ENCODE data around the gene PTPN21. TPM values are rescaled to one million over a fixed set of nuclear protein-coding genes. Genes with fewer than 3 reads are reported as not detected.

Gene PTPN21
- total and polyA plus RNA-seq, 9 of the 15 experiments (the other 6 are each of a cell fraction or from before 2014, with no cell fraction given), result 0.06 to 1.9 (median 0.94) TPM

DNA sequence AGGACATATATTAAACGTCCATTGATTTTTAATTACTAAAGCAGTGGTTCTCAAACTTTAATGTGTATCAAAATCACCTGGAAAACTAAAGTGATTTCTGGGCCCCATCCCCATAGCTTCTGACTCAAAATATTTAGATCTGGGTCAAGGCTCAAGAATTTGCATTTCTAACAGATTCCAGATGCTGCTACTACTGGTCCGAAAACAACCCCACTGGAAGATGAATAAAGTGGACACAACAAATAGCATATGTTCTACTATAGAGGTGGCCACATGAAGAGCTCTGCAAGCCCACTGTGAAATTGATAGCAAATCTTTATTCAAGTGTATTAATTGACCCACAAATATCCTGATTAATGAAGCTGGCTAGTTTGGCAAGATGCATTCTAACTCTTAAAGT is 99.9 kb downstream of the PTPN21 start:
- TF ChIP-seq ZBTB1 (CRISPR knock-in tag; IDR thresholded peaks at IDR 0.05; ENCODE audit: borderline replicate concordance, low read depth) (no peak), ZFX (CRISPR knock-in tag; IDR thresholded peaks at IDR 0.05) (no peak)
- Histone ChIP-seq H3K9me3 (replicated peaks; ENCODE audit: control insufficient read depth, insufficient read depth, low read depth, low read length) (no peaks in the 10 kb centered on the region; the same call in 1 of the 2 replicates), H3K4me2 (ENCODE audit: insufficient read depth, low read length) (no peak overlapping the region), H3K4me3 (no peak overlapping the region), H3K27me3 (ENCODE audit: control insufficient read depth in 2 of 2, insufficient read depth in 2 of 2, low read length in 2 of 2) (no peaks in the 10 kb centered on the region), H3K9me1 (ENCODE audit: control insufficient read depth, insufficient read depth, low read length) (no peaks in the 10 kb centered on the region), H3K79me2 (ENCODE audit: control insufficient read depth, insufficient read depth, low read length) (no peaks in the 10 kb centered on the region), H3K27ac (ENCODE audit: extremely low read depth, low read depth, low read length) (no peak overlapping the region), H3K36me3 (ENCODE audit: control insufficient read depth, insufficient read depth, low read length) (no peaks in the 10 kb centered on the region), H2AFZ (ENCODE audit: low read depth, low read length) (no peak overlapping the region), H4K20me1 (replicated peaks; ENCODE audit: control insufficient read depth, insufficient read depth, low read length) (no peaks in the 10 kb centered on the region), H3K9ac (ENCODE audit: insufficient read depth in 1 of 2, low read depth in 2 of 2, low read length in 2 of 2) (no peak overlapping the region), H3K4me1 (replicated peaks in 1 of 2; ENCODE audit: control insufficient read depth in 2 of 2, insufficient read depth in 2 of 2, low read length in 2 of 2) (no peaks in the 10 kb centered on the region)
- DNase-seq (ENCODE audit: extremely low read depth in 1 of 4, low spot score in 3 of 4) (no peak), ATAC-seq (no peak), FAIRE-seq (no peak)
- CTCF ChIA-PET (ENCODE audit: low intra/inter-chr PET ratio), result no interaction called here
- intact Hi-C loops (cut with micrococcal nuclease), result no loop called here
- BruUV-seq (replicated peaks), result no TSS peak
- WGBS (ENCODE audit: insufficient coverage, low coverage, missing lambda C conversion rate), result 0% methylated on average over 2 of the region's 2 CpGs
- POLR2A ChIA-PET, result no interaction called here
- in situ Hi-C loops (cut with MboI), result no loop called here

GRCh38 chr14:88452231-88452630 is 102.6 kb downstream of the PTPN21 start:
- H3K27me3 ChIP-seq (ENCODE audit: control insufficient read depth in 2 of 2, insufficient read depth in 2 of 2, low read length in 2 of 2), result no peaks in the 10 kb centered on the region
- DNase-seq (ENCODE audit: extremely low read depth in 1 of 4, low spot score in 3 of 4) (peak in 1 of 4 experiments; percentile 23), FAIRE-seq (no peak), ATAC-seq (no peak)
- ChIA-PET CTCF (ENCODE audit: low intra/inter-chr PET ratio) (no interaction called here), POLR2A (no interaction called here)
- intact Hi-C loops (cut with micrococcal nuclease) (no loop called here), in situ Hi-C loops (cut with MboI) (no loop called here)
- BruUV-seq (replicated peaks), result no TSS peak
- no peaks in the 10 kb centered on the region; the same call in 1 of the 2 replicates for H3K9me3 ChIP-seq (replicated peaks; ENCODE audit: control insufficient read depth, insufficient read depth, low read depth, low read length)
- H3K4me2 ChIP-seq (ENCODE audit: insufficient read depth, low read length), result no peak overlapping the region
- no peaks in the 10 kb centered on the region for H3K9me1 ChIP-seq (ENCODE audit: control insufficient read depth, insufficient read depth, low read length)
- H2AFZ ChIP-seq (ENCODE audit: low read depth, low read length), result no peak overlapping the region
- 16% methylated on average over 4 of the region's 4 CpGs for WGBS (ENCODE audit: insufficient coverage, low coverage, missing lambda C conversion rate)
- no peak overlapping the region for H3K4me3 ChIP-seq
- no peak overlapping the region for H3K9ac ChIP-seq (ENCODE audit: insufficient read depth in 1 of 2, low read depth in 2 of 2, low read length in 2 of 2)
- no peaks in the 10 kb centered on the region for H3K4me1 ChIP-seq (replicated peaks in 1 of 2; ENCODE audit: control insufficient read depth in 2 of 2, insufficient read depth in 2 of 2, low read length in 2 of 2)
- H4K20me1 ChIP-seq (replicated peaks; ENCODE audit: control insufficient read depth, insufficient read depth, low read length), result no peaks in the 10 kb centered on the region
- H3K27ac ChIP-seq (ENCODE audit: extremely low read depth, low read depth, low read length), result no peak overlapping the region
- no peaks in the 10 kb centered on the region for H3K79me2 ChIP-seq (ENCODE audit: control insufficient read depth, insufficient read depth, low read length)
- H3K36me3 ChIP-seq (ENCODE audit: control insufficient read depth, insufficient read depth, low read length), result no peaks in the 10 kb centered on the region
- no peak for TF ChIP-seq ZNF696 (CRISPR knock-in tag; conservative IDR thresholded peaks at IDR 0.05)
- no peak for TF ChIP-seq ZNF785 (CRISPR knock-in tag; IDR thresholded peaks at IDR 0.05)
- TF ChIP-seq HNRNPH1 (optimal IDR thresholded peaks at IDR 0.05; ENCODE audit: low read depth, low read length), result no peak
- no peak for TF ChIP-seq ZNF12 (CRISPR knock-in tag; IDR thresholded peaks at IDR 0.05)
- no peak for TF ChIP-seq THAP12 (CRISPR knock-in tag; IDR thresholded peaks at IDR 0.05)
- no peak for TF ChIP-seq POLR2AphosphoS2 (IDR thresholded peaks at IDR 0.05; ENCODE audit: low read length)
- TF ChIP-seq, protein P1, sequence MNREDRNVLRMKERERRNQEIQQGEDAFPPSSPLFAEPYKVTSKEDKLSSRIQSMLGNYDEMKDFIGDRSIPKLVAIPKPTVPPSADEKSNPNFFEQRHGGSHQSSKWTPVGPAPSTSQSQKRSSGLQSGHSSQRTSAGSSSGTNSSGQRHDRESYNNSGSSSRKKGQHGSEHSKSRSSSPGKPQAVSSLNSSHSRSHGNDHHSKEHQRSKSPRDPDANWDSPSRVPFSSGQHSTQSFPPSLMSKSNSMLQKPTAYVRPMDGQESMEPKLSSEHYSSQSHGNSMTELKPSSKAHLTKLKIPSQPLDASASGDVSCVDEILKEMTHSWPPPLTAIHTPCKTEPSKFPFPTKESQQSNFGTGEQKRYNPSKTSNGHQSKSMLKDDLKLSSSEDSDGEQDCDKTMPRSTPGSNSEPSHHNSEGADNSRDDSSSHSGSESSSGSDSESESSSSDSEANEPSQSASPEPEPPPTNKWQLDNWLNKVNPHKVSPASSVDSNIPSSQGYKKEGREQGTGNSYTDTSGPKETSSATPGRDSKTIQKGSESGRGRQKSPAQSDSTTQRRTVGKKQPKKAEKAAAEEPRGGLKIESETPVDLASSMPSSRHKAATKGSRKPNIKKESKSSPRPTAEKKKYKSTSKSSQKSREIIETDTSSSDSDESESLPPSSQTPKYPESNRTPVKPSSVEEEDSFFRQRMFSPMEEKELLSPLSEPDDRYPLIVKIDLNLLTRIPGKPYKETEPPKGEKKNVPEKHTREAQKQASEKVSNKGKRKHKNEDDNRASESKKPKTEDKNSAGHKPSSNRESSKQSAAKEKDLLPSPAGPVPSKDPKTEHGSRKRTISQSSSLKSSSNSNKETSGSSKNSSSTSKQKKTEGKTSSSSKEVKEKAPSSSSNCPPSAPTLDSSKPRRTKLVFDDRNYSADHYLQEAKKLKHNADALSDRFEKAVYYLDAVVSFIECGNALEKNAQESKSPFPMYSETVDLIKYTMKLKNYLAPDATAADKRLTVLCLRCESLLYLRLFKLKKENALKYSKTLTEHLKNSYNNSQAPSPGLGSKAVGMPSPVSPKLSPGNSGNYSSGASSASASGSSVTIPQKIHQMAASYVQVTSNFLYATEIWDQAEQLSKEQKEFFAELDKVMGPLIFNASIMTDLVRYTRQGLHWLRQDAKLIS (CRISPR knock-in tag; IDR thresholded peaks at IDR 0.05), result no peak
- TF ChIP-seq PURB (CRISPR knock-in tag; IDR thresholded peaks at IDR 0.05; ENCODE audit: low read depth), result no peak
- no peak for TF ChIP-seq ZNF282 (CRISPR knock-in tag; IDR thresholded peaks at IDR 0.05)
